WTC11 (cell line): ENCODE data around the gene ADD1. TPM values are rescaled to one million over a fixed set of nuclear protein-coding genes. Genes with fewer than 3 reads are reported as not detected.
"Not testable (repeated sequence)": the region's sequence is repeated elsewhere in the genome, so short reads cannot be mapped to it uniquely, and the experiment has no call there.

Experiments used
- ATAC-seq: fragments of 200-7000 bp; cut with Tn5 transposase; 2 replicates; pipeline ENCODE4 v1.10.0; 2021; ENCODE audit warnings: mild to moderate bottlenecking, moderate library complexity
- CTCF ChIA-PET: fragments of 300-600 bp; sonication (Branson Sonifier 250); formaldehyde crosslinking; loops from one replicate; lab custom pipeline; 2021; ENCODE audit warnings: antibody characterized with exemption; lab: Charles Lee
- POLR2A ChIA-PET: fragments of 350-600 bp; sonication (Branson Sonifier 250); formaldehyde crosslinking; loops from one replicate; lab custom pipeline; 2021; ENCODE audit warnings: antibody characterized with exemption; lab: Charles Lee
- DNase-seq: peaks from one replicate; pipeline ENCODE4 v3.0.0; 2021; ENCODE audit warnings: low spot score
- H3K27ac Mint-ChIP-seq: 2 replicates; pipeline ENCODE4 v1.8.0; 2021; ENCODE audit warnings: mixed read lengths
- H3K27me3 Mint-ChIP-seq: 2 replicates; pipeline ENCODE4 v1.8.0; 2021; ENCODE audit warnings: low read depth, mild to moderate bottlenecking, moderate library complexity, mixed read lengths
- H3K36me3 Mint-ChIP-seq: 2 replicates; pipeline ENCODE4 v1.8.0; 2021; ENCODE audit warnings: mixed read lengths
- H3K4me1 Mint-ChIP-seq: 2 replicates; pipeline ENCODE4 v1.8.0; 2022; ENCODE audit warnings: mixed read lengths
- H3K4me3 Mint-ChIP-seq: 2 replicates; pipeline ENCODE4 v1.8.0; 2021; ENCODE audit warnings: mild to moderate bottlenecking, moderate library complexity, mixed read lengths
- H3K9me3 Mint-ChIP-seq: 2 replicates; pipeline ENCODE4 v1.8.0; 2021; ENCODE audit warnings: mixed read lengths
- ARID4B ChIP-seq: sonication (generic); formaldehyde crosslinking; IDR thresholded peaks from 2 replicates; pipeline ENCODE4 v1.8.0; 2023; ENCODE audit warnings: missing genetic modification reagents, mild to moderate bottlenecking, borderline replicate concordance
- ATF2 ChIP-seq: sonication (generic); formaldehyde crosslinking; IDR thresholded peaks from 2 replicates; pipeline ENCODE4 v1.8.1; 2022; ENCODE audit warnings: low read depth, missing genetic modification reagents, borderline replicate concordance
- ATF3 ChIP-seq: sonication (generic); formaldehyde crosslinking; conservative IDR thresholded peaks from 2 replicates; pipeline ENCODE4 v1.8.1; 2022; ENCODE audit warnings: mild to moderate bottlenecking, missing genetic modification reagents
- CREB1 ChIP-seq: sonication (generic); formaldehyde crosslinking; IDR thresholded peaks from 2 replicates; pipeline ENCODE4 v1.8.0; 2023; ENCODE audit warnings: mild to moderate bottlenecking, missing genetic modification reagents
- ESRRA ChIP-seq: sonication (generic); formaldehyde crosslinking; IDR thresholded peaks from 2 replicates; pipeline ENCODE4 v1.8.1; 2022; ENCODE audit warnings: mild to moderate bottlenecking, missing genetic modification reagents, borderline replicate concordance
- FOXK1 ChIP-seq: sonication (generic); formaldehyde crosslinking; IDR thresholded peaks from 2 replicates; pipeline ENCODE4 v1.8.0; 2022; ENCODE audit warnings: mild to moderate bottlenecking, moderate library complexity, missing genetic modification reagents
- FOXP4 ChIP-seq: sonication (generic); formaldehyde crosslinking; IDR thresholded peaks from 2 replicates; pipeline ENCODE4 v1.8.0; 2022; ENCODE audit warnings: mild to moderate bottlenecking, missing genetic modification reagents
- HMGA2 ChIP-seq: fragments of 250-450 bp; sonication (Bioruptor Pico); IDR thresholded peaks from 2 replicates; pipeline ENCODE4 v1.4.0; 2021; ENCODE audit warnings: mild to moderate bottlenecking, moderate library complexity
- IRF1 ChIP-seq: sonication (generic); formaldehyde crosslinking; IDR thresholded peaks from 2 replicates; pipeline ENCODE4 v1.8.0; 2023; ENCODE audit warnings: missing genetic modification reagents
- IRF2 ChIP-seq: sonication (generic); formaldehyde crosslinking; IDR thresholded peaks from 2 replicates; pipeline ENCODE4 v1.8.0; 2022; ENCODE audit warnings: low read depth, missing genetic modification reagents, borderline replicate concordance
- JAZF1 ChIP-seq: fragments of 250-450 bp; sonication (Bioruptor Pico); IDR thresholded peaks from 2 replicates; pipeline ENCODE4 v1.9.0; 2021; ENCODE audit warnings: moderate library complexity, mild to moderate bottlenecking, inconsistent platforms
- MAX ChIP-seq: sonication (generic); formaldehyde crosslinking; IDR thresholded peaks from 2 replicates; pipeline ENCODE4 v1.8.0; 2022; ENCODE audit warnings: mild to moderate bottlenecking, missing genetic modification reagents
- MYBL2 ChIP-seq: sonication (generic); formaldehyde crosslinking; IDR thresholded peaks from 2 replicates; pipeline ENCODE4 v1.8.1; 2023; ENCODE audit warnings: mild to moderate bottlenecking, moderate library complexity, missing genetic modification reagents
- NFATC4 ChIP-seq: fragments of 250-450 bp; sonication (Bioruptor Pico); IDR thresholded peaks from 2 replicates; pipeline ENCODE4 v1.9.0; 2021; ENCODE audit warnings: mild to moderate bottlenecking
- RELA ChIP-seq: sonication (generic); formaldehyde crosslinking; IDR thresholded peaks from 2 replicates; pipeline ENCODE4 v1.8.1; 2022; ENCODE audit warnings: missing genetic modification reagents, mild to moderate bottlenecking, borderline replicate concordance
- TEAD1 ChIP-seq: sonication (generic); formaldehyde crosslinking; IDR thresholded peaks from 2 replicates; pipeline ENCODE4 v1.8.0; 2022; ENCODE audit warnings: mild to moderate bottlenecking, missing genetic modification reagents
- TP53 ChIP-seq: sonication (generic); formaldehyde crosslinking; IDR thresholded peaks from 2 replicates; pipeline ENCODE4 v1.8.1; 2023; ENCODE audit warnings: mild to moderate bottlenecking, missing genetic modification reagents
- USF1 ChIP-seq: sonication (generic); formaldehyde crosslinking; IDR thresholded peaks from 2 replicates; pipeline ENCODE4 v1.8.0; 2022; ENCODE audit warnings: mild to moderate bottlenecking, missing genetic modification reagents
- ZNF512 ChIP-seq: sonication (generic); formaldehyde crosslinking; IDR thresholded peaks from 2 replicates; pipeline ENCODE4 v1.8.1; 2022; ENCODE audit warnings: missing genetic modification reagents, borderline replicate concordance
- ZNF532 ChIP-seq: fragments of 250-450 bp; sonication (Bioruptor Pico); IDR thresholded peaks from 2 replicates; pipeline ENCODE4 v1.9.0; 2021; ENCODE audit warnings: mild to moderate bottlenecking, borderline replicate concordance
- total RNA-seq: library from RNA; stranded (reverse); gene quantifications from 3 replicates; pipeline ENCODE4 v1.2.3, GENCODE V29; 2021

The ADD1 gene
- total RNA-seq, 1 experiment from 2014 or later: 178 TPM

- ATAC-seq (no peak), DNase-seq (no peak)
- Mint-ChIP-seq H3K4me3 (no peak overlapping the region), H3K27ac (no peak overlapping the region), H3K4me1 (peaks cover 3% of the 10 kb centered on the region; the same call in 1 of the 2 replicates), H3K27me3 (no peaks in the 10 kb centered on the region), H3K36me3 (peaks cover 73% of the 10 kb centered on the region), H3K9me3 (peaks cover 37% of the 10 kb centered on the region)
- ChIA-PET CTCF (no interaction called here), POLR2A (no interaction called here)
- TF ChIP-seq FOXK1 (CRISPR knock-in tag) (no peak), IRF1 (CRISPR knock-in tag) (no peak), JAZF1 (CRISPR knock-in tag) (no peak), ATF3 (CRISPR knock-in tag) (no peak), TP53 (CRISPR knock-in tag) (no peak), RELA (CRISPR knock-in tag) (no peak), MYBL2 (CRISPR knock-in tag) (no peak), HMGA2 (CRISPR knock-in tag) (no peak; the same call in 1 of the 2 replicates), MAX (no peak), ZNF512 (CRISPR knock-in tag) (no peak), ZNF532 (CRISPR knock-in tag) (no peak), ATF2 (CRISPR knock-in tag) (no peak), USF1 (CRISPR knock-in tag) (no peak), CREB1 (CRISPR knock-in tag) (no peak), TEAD1 (CRISPR knock-in tag) (no peak), IRF2 (CRISPR knock-in tag) (no peak), NFATC4 (CRISPR knock-in tag) (no peak), FOXP4 (no peak), ESRRA (CRISPR knock-in tag) (no peak), ARID4B (no peak)
Observed at GRCh38 chr4:2915789-2916188, 72.1 kb downstream of the ADD1 start.

- H3K4me3 Mint-ChIP-seq: not testable (repeated sequence)
Observed at GRCh38 chr4:2916696-2917095, 73.1 kb downstream of the ADD1 start.

More at GRCh38 chr4:2916696-2917095, 73.1 kb downstream of the ADD1 start:
- H3K27ac Mint-ChIP-seq, ATAC-seq, CTCF ChIA-PET, POLR2A ChIA-PET, DNase-seq, H3K4me1 Mint-ChIP-seq, H3K27me3 Mint-ChIP-seq: not testable (repeated sequence)
- Mint-ChIP-seq H3K9me3 (peaks cover 43% of the 10 kb centered on the region), H3K36me3 (peaks cover 77% of the 10 kb centered on the region)
